Measurements from ENCODE around the gene SORL1. TPM values are rescaled to one million over a fixed set of nuclear protein-coding genes. Genes with fewer than 3 reads are reported as not detected.

The SORL1 gene
- polyA plus RNA-seq, 1 donor from 2014 or later = 6.5 TPM

DNA sequence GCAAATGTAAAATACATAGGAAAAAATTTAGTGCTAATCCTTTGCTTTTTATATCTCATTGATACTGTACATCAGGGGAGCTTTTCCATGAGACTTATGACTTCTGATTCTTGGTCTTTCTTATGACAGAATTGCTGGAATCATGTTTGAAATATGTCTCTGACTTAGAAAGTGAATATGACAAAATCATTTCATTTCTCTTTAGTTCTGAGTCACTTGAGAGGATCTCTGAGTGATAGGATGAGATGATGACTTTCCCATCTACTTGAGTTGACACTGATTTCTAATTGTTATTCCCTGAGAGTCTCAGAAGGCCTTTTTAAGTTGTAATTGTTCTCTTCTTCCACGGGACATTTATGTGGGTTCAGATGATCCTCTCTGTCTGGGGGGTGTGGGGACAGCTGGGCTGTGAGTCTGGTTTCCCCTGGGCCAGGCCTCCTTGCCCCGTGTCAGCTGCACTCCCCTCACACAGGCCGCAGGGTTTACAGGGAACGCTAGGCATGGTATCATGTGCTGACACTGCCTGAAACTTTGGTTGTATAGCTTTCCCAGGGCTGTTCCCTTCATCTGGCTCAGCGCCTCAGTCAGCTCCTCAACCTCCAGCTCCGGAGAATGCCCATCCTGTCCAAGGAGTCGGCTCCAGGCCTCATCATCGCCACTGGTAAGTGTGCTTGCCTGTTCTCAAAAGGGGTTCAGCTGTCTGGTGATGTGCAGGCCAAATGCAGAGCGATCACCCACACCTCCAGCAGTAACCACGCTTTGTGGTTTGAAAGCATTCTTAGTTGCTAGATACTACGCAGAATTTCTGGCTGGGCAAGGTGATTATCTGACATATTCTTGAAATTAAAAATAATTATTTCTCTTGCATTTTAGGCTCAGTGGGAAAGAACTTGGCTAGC lies 70.2 kb downstream of the SORL1 start:
- Histone ChIP-seq H3K9me3 (ENCODE audit: low read length) (peaks cover 3% of the 10 kb centered on the region), H3K9ac (ENCODE audit: low read length) (no peak overlapping the region), H3K9me2 (ENCODE audit: insufficient read depth, low read length) (no peaks in the 10 kb centered on the region), H4K20me1 (ENCODE audit: insufficient read depth) (no peaks in the 10 kb centered on the region), H3K27ac (ENCODE audit: low read length) (peak overlapping the region; percentile 34), H3K4me2 (ENCODE audit: low read length) (no peak overlapping the region), H3K27me3 (ENCODE audit: insufficient read depth, low read depth, low read length) (no peaks in the 10 kb centered on the region), H3F3A (ENCODE audit: insufficient read depth, low read length, poor library complexity, severe bottlenecking) (no peaks in the 10 kb centered on the region), H3K4me3 (ENCODE audit: low read length) (peak overlapping the region; percentile 13), H2AFZ (ENCODE audit: low read depth, low read length) (no peak overlapping the region), H3K79me2 (replicated peaks; ENCODE audit: insufficient read depth, low read length) (no peaks in the 10 kb centered on the region), H3K36me3 (ENCODE audit: insufficient read depth, low read length) (no peaks in the 10 kb centered on the region)
- TF ChIP-seq POLR2AphosphoS5 (IDR thresholded peaks at IDR 0.05) (peak; percentile 59), EP300 (conservative IDR thresholded peaks at IDR 0.05; ENCODE audit: poor library complexity, severe bottlenecking) (peak; percentile 88), TAF1 (IDR thresholded peaks at IDR 0.05; ENCODE audit: low read depth) (no peak), RAD21 (conservative IDR thresholded peaks at IDR 0.05) (no peak)
- TF ChIP-seq, protein P1, sequence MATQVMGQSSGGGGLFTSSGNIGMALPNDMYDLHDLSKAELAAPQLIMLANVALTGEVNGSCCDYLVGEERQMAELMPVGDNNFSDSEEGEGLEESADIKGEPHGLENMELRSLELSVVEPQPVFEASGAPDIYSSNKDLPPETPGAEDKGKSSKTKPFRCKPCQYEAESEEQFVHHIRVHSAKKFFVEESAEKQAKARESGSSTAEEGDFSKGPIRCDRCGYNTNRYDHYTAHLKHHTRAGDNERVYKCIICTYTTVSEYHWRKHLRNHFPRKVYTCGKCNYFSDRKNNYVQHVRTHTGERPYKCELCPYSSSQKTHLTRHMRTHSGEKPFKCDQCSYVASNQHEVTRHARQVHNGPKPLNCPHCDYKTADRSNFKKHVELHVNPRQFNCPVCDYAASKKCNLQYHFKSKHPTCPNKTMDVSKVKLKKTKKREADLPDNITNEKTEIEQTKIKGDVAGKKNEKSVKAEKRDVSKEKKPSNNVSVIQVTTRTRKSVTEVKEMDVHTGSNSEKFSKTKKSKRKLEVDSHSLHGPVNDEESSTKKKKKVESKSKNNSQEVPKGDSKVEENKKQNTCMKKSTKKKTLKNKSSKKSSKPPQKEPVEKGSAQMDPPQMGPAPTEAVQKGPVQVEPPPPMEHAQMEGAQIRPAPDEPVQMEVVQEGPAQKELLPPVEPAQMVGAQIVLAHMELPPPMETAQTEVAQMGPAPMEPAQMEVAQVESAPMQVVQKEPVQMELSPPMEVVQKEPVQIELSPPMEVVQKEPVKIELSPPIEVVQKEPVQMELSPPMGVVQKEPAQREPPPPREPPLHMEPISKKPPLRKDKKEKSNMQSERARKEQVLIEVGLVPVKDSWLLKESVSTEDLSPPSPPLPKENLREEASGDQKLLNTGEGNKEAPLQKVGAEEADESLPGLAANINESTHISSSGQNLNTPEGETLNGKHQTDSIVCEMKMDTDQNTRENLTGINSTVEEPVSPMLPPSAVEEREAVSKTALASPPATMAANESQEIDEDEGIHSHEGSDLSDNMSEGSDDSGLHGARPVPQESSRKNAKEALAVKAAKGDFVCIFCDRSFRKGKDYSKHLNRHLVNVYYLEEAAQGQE (IDR thresholded peaks at IDR 0.05; ENCODE audit: borderline replicate concordance) = no peak

DNA sequence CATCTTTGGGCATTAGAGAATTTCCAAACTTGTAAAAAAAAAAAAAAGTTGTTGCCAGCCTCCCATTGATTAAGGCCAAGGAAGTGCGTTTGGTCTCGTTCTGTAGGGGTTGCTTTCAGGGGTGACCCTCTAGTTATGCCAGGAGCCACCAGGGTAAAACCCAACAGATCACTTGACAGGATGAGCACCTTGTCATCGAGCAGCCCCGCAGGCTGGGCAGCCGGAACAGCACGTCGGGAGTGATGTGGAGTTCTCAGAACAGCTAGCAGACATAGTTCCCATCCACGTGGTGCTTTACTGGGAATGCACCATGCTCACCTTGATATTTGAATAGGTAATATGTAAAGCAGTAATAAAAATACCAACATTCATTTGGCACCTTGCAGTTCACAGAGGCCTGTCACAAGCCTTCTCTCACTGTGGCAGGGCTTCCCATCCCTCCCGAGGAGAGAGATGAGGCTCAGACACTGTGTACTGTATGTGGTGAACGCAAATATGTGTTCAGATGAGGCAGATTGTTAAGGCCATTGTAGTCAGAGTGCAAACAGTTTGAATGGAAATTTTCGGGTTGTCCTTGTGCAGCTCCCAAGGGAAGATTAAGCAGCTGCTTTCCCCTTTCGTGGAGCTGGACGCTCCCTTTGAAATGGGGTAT lies 71.6 kb downstream of the SORL1 start:
- TF ChIP-seq, protein P1 (IDR thresholded peaks at IDR 0.05; ENCODE audit: borderline replicate concordance) = no peak
- TF ChIP-seq EZH2 (IDR thresholded peaks at IDR 0.05; ENCODE audit: borderline replicate concordance, insufficient read depth, low read length, poor library complexity, severe bottlenecking) = no peak
- no peak for TF ChIP-seq RAD21 (conservative IDR thresholded peaks at IDR 0.05)
- TF ChIP-seq, protein P2, sequence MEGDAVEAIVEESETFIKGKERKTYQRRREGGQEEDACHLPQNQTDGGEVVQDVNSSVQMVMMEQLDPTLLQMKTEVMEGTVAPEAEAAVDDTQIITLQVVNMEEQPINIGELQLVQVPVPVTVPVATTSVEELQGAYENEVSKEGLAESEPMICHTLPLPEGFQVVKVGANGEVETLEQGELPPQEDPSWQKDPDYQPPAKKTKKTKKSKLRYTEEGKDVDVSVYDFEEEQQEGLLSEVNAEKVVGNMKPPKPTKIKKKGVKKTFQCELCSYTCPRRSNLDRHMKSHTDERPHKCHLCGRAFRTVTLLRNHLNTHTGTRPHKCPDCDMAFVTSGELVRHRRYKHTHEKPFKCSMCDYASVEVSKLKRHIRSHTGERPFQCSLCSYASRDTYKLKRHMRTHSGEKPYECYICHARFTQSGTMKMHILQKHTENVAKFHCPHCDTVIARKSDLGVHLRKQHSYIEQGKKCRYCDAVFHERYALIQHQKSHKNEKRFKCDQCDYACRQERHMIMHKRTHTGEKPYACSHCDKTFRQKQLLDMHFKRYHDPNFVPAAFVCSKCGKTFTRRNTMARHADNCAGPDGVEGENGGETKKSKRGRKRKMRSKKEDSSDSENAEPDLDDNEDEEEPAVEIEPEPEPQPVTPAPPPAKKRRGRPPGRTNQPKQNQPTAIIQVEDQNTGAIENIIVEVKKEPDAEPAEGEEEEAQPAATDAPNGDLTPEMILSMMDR (IDR thresholded peaks at IDR 0.05; ENCODE audit: poor library complexity, severe bottlenecking) = no peak
- no peak for TF ChIP-seq SMC3 (conservative IDR thresholded peaks at IDR 0.05; ENCODE audit: poor library complexity)
- no peak for TF ChIP-seq EP300 (conservative IDR thresholded peaks at IDR 0.05; ENCODE audit: poor library complexity, severe bottlenecking)
- no peak for TF ChIP-seq MXI1 (conservative IDR thresholded peaks at IDR 0.05; ENCODE audit: poor library complexity, severe bottlenecking)
- TF ChIP-seq POLR2AphosphoS5 (IDR thresholded peaks at IDR 0.05) = no peak
- TF ChIP-seq TAF1 (IDR thresholded peaks at IDR 0.05; ENCODE audit: low read depth) = no peak
- Histone ChIP-seq H3K36me3 (ENCODE audit: insufficient read depth, low read length) (no peaks in the 10 kb centered on the region), H3K9me2 (ENCODE audit: insufficient read depth, low read length) (no peaks in the 10 kb centered on the region), H4K20me1 (ENCODE audit: insufficient read depth) (no peaks in the 10 kb centered on the region), H2AFZ (ENCODE audit: low read depth, low read length) (no peak overlapping the region), H3K4me2 (ENCODE audit: low read length) (no peak overlapping the region), H3K9ac (ENCODE audit: low read length) (no peak overlapping the region), H3K27ac (ENCODE audit: low read length) (no peak overlapping the region), H3K27me3 (ENCODE audit: insufficient read depth, low read depth, low read length) (no peaks in the 10 kb centered on the region), H3F3A (ENCODE audit: insufficient read depth, low read length, poor library complexity, severe bottlenecking) (no peaks in the 10 kb centered on the region), H3K79me2 (replicated peaks; ENCODE audit: insufficient read depth, low read length) (no peaks in the 10 kb centered on the region), H3K4me3 (ENCODE audit: low read length) (no peak overlapping the region), H3K9me3 (ENCODE audit: low read length) (peaks cover 3% of the 10 kb centered on the region)

All from neural cell (in vitro differentiated cells).